Stimulated activated CD4-positive, alpha-beta T cell treated with anti-CD3 and anti-CD28 coated beads, Interleukin-1b, Interleukin-23, amount 100 ng/mL, for 48 hours (primary cell): ENCODE measurements around the gene MTOR.
"Not testable (repeated sequence)": the region's sequence is repeated elsewhere in the genome, so short reads cannot be mapped to it uniquely, and the experiment has no call there.

ENCODE experiments used
- DNase-seq: peaks from one replicate; pipeline ENCODE4 v3.0.0-alpha.2; 2020

The MTOR gene

GRCh38 chr1:11262171-11263049 lies at the start of gene MTOR:
MTOR (minus strand) TSS chr1:11262551; CDS start chr1:11259409, 3,142 bp downstream.
- DNase-seq, result peak; percentile 99

GRCh38 chr1:11309385-11309784 lies 47.0 kb upstream of the MTOR start:
- no peak for DNase-seq

- DNase-seq, result no peak
Observed at GRCh38 chr1:11308699-11309224, 46.4 kb upstream of the MTOR start.

- no peak for DNase-seq
Observed at GRCh38 chr1:11307852-11308251, 45.5 kb upstream of the MTOR start.

- not testable (repeated sequence) for DNase-seq
Observed at GRCh38 chr1:11305516-11305915, 43.2 kb upstream of the MTOR start.

- no peak for DNase-seq
Observed at GRCh38 chr1:11302366-11302765, 40.0 kb upstream of the MTOR start.

GRCh38 chr1:11301601-11302000 lies 39.2 kb upstream of the MTOR start:
- no peak for DNase-seq

- no peak for DNase-seq
Observed at GRCh38 chr1:11299225-11299574, 36.8 kb upstream of the MTOR start.

- DNase-seq, result no peak
Observed at GRCh38 chr1:11298390-11299224, 36.3 kb upstream of the MTOR start.

- not testable (repeated sequence) for DNase-seq
Observed at GRCh38 chr1:11297774-11298173, 35.4 kb upstream of the MTOR start.

- no peak for DNase-seq
Observed at GRCh38 chr1:11295905-11296304, 33.6 kb upstream of the MTOR start.

GRCh38 chr1:11294951-11295350 lies 32.6 kb upstream of the MTOR start:
- no peak for DNase-seq

GRCh38 chr1:11293856-11294255 lies 31.5 kb upstream of the MTOR start:
- DNase-seq, result no peak

GRCh38 chr1:11291049-11291448 lies 28.7 kb upstream of the MTOR start:
- no peak for DNase-seq

- no peak for DNase-seq
Observed at GRCh38 chr1:11289064-11289463, 26.7 kb upstream of the MTOR start.

GRCh38 chr1:11286735-11287410 lies 24.5 kb upstream of the MTOR start:
- no peak for DNase-seq

- DNase-seq, result no peak
Observed at GRCh38 chr1:11285883-11286734, 23.8 kb upstream of the MTOR start.

- no peak for DNase-seq
Observed at GRCh38 chr1:11284784-11285183, 22.4 kb upstream of the MTOR start.

GRCh38 chr1:11283151-11283550 lies 20.8 kb upstream of the MTOR start:
- DNase-seq, result no peak

GRCh38 chr1:11281518-11282331 lies 19.4 kb upstream of the MTOR start:
- DNase-seq, result no peak

- DNase-seq, result no peak
Observed at GRCh38 chr1:11280719-11281376, 18.5 kb upstream of the MTOR start.
